ENCODE results near the gene STARD3. TPM values are rescaled to one million over a fixed set of nuclear protein-coding genes. Genes with fewer than 3 reads are reported as not detected.

The STARD3 gene
- total and polyA plus RNA-seq, 2 of the 13 experiments (the other 11 are each of a cell fraction or from before 2014, with no cell fraction given): 34.6 to 100 TPM

DNA sequence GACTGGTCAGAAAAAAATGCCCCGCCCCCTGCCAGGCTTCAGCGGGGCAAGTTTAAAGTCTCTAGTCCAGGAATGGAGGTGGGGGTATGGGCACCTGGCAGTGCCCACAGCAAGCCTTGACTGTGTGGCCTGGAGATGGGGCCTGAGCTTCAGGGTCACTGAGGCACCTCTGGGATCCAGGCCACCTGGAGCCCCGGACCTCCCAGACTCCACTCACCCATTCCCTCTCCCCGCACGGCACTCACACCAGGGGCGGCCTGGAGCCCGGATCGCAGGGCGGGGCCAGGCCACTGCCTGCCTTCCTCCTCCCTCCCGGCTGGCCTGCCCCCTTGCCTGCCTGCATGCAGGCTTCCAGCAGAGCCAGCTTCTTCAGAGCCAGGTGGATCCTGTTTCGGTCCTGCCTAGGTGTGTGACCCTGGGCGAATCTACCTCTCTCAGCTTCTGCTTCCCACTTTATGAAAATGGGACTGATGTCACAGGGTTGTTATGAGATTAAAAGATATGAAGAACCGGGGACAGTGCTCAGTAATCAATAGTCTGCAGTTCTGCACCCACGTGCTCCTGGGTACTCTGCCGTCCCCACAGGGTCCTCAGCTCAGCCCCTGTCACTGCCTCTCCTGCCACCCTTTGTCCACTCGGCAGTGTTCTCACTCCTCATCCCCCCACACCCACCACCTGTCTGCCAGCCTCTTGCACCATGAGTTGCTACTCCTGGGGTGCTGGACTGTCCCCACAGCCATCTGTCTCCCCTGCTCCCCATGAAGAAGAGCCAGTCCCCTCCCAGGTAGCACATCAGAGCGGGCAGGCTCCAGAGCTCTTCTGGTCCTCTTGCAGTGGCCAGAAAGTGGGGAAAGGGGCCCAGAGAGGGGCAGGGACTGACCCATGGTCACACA is 27.0 kb downstream of the STARD3 start (continued):
- TF ChIP-seq, protein P1, sequence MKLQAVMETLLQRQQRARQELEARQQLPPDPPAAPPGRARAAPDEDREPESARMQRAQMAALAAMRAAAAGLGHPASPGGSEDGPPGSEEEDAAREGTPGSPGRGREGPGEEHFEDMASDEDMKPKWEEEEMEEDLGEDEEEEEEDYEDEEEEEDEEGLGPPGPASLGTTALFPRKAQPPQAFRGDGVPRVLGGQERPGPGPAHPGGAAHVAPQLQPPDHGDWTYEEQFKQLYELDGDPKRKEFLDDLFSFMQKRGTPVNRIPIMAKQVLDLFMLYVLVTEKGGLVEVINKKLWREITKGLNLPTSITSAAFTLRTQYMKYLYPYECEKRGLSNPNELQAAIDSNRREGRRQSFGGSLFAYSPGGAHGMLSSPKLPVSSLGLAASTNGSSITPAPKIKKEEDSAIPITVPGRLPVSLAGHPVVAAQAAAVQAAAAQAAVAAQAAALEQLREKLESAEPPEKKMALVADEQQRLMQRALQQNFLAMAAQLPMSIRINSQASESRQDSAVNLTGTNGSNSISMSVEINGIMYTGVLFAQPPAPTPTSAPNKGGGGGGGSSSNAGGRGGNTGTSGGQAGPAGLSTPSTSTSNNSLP (IDR thresholded peaks at IDR 0.05; ENCODE audit: low read depth, low read length): 0 out of 2 replicates have a peak, but pooled peaks have one; percentile 15
- TF ChIP-seq ZNF260 (CRISPR knock-in tag; IDR thresholded peaks at IDR 0.05; ENCODE audit: borderline replicate concordance, low read depth): no peak
- TF ChIP-seq ZNF850 (CRISPR knock-in tag; conservative IDR thresholded peaks at IDR 0.05): no peak
- 0 out of 2 replicates have a peak, but pooled peaks have one; percentile 30 for TF ChIP-seq ETV6 (CRISPR knock-in tag; conservative IDR thresholded peaks at IDR 0.05)
- no peak for TF ChIP-seq ATF2 (CRISPR knock-in tag; IDR thresholded peaks at IDR 0.05)
- 0 out of 2 replicates have a peak, but pooled peaks have one; percentile 37 for TF ChIP-seq RXRA (CRISPR knock-in tag; IDR thresholded peaks at IDR 0.05)
- no peak for TF ChIP-seq ZKSCAN8 (CRISPR knock-in tag; IDR thresholded peaks at IDR 0.05; ENCODE audit: borderline replicate concordance)
- TF ChIP-seq, protein P2, sequence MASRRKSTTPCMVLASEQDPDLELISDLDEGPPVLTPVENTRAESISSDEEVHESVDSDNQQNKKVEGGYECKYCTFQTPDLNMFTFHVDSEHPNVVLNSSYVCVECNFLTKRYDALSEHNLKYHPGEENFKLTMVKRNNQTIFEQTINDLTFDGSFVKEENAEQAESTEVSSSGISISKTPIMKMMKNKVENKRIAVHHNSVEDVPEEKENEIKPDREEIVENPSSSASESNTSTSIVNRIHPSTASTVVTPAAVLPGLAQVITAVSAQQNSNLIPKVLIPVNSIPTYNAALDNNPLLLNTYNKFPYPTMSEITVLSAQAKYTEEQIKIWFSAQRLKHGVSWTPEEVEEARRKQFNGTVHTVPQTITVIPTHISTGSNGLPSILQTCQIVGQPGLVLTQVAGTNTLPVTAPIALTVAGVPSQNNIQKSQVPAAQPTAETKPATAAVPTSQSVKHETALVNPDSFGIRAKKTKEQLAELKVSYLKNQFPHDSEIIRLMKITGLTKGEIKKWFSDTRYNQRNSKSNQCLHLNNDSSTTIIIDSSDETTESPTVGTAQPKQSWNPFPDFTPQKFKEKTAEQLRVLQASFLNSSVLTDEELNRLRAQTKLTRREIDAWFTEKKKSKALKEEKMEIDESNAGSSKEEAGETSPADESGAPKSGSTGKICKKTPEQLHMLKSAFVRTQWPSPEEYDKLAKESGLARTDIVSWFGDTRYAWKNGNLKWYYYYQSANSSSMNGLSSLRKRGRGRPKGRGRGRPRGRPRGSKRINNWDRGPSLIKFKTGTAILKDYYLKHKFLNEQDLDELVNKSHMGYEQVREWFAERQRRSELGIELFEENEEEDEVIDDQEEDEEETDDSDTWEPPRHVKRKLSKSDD (CRISPR knock-in tag; IDR thresholded peaks at IDR 0.05; ENCODE audit: low read depth): no peak
- no peak for TF ChIP-seq YEATS4 (CRISPR knock-in tag; IDR thresholded peaks at IDR 0.05; ENCODE audit: borderline replicate concordance)
- TF ChIP-seq, protein P3, sequence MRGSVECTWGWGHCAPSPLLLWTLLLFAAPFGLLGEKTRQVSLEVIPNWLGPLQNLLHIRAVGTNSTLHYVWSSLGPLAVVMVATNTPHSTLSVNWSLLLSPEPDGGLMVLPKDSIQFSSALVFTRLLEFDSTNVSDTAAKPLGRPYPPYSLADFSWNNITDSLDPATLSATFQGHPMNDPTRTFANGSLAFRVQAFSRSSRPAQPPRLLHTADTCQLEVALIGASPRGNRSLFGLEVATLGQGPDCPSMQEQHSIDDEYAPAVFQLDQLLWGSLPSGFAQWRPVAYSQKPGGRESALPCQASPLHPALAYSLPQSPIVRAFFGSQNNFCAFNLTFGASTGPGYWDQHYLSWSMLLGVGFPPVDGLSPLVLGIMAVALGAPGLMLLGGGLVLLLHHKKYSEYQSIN (CRISPR knock-in tag; IDR thresholded peaks at IDR 0.05; ENCODE audit: borderline replicate concordance): no peak
- no peak for TF ChIP-seq ZFP1 (CRISPR knock-in tag; IDR thresholded peaks at IDR 0.05)
- no peak for TF ChIP-seq ZNF781 (CRISPR knock-in tag; IDR thresholded peaks at IDR 0.05; ENCODE audit: borderline replicate concordance, not compliant biosample characterization)
- TF ChIP-seq ZNF547 (CRISPR knock-in tag; IDR thresholded peaks at IDR 0.05): peak; percentile 68; the same call in 1 of the 2 replicates
- TF ChIP-seq, protein P4, sequence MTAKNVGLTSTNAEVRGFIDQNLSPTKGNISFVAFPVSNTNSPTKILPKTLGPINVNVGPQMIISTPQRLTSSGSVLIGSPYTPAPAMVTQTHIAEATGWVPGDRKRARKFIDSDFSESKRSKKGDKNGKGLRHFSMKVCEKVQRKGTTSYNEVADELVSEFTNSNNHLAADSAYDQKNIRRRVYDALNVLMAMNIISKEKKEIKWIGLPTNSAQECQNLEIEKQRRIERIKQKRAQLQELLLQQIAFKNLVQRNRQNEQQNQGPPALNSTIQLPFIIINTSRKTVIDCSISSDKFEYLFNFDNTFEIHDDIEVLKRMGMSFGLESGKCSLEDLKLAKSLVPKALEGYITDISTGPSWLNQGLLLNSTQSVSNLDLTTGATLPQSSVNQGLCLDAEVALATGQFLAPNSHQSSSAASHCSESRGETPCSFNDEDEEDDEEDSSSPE (CRISPR knock-in tag; IDR thresholded peaks at IDR 0.05): 0 out of 2 replicates have a peak, but pooled peaks have one; percentile 25
- no peak for TF ChIP-seq ZBTB14 (CRISPR knock-in tag; IDR thresholded peaks at IDR 0.05)
- no peak for TF ChIP-seq ZNF615 (CRISPR knock-in tag; IDR thresholded peaks at IDR 0.05; ENCODE audit: borderline replicate concordance)

Measured in HepG2 (cell line).